ENCODE results near the gene PHKA1.
A peak's percentile ranks its signal among the peaks of the same experiment; 100 is the strongest.
"Not testable (repeated sequence)": the region's sequence is repeated elsewhere in the genome, so short reads cannot be mapped to it uniquely, and the experiment has no call there.

The PHKA1 gene

GRCh38 chrX:72569786-72570185 is 144.3 kb downstream of the PHKA1 start:
- peaks cover 7% of the 10 kb centered on the region for H3K27me3 ChIP-seq (ENCODE audit: control insufficient read depth, insufficient read depth, low read length)
- H3K4me2 ChIP-seq (ENCODE audit: low read length): no peak overlapping the region
- H3K4me1 ChIP-seq (ENCODE audit: control insufficient read depth, insufficient read depth, low read length): peaks cover 17% of the 10 kb centered on the region
- peaks cover 27% of the 10 kb centered on the region for H3K36me3 ChIP-seq (ENCODE audit: insufficient read depth, low read length)
- H3K4me3 ChIP-seq (ENCODE audit: low read length): no peak overlapping the region
- no peak overlapping the region for H3K9ac ChIP-seq (ENCODE audit: low read depth, low read length)
- no peaks in the 10 kb centered on the region for H3K9me3 ChIP-seq (replicated peaks; ENCODE audit: low read length)

- Histone ChIP-seq H3K4me1 (ENCODE audit: control insufficient read depth, insufficient read depth, low read length) (peaks cover 17% of the 10 kb centered on the region), H3K27me3 (ENCODE audit: control insufficient read depth, insufficient read depth, low read length) (peaks cover 7% of the 10 kb centered on the region), H3K4me2 (ENCODE audit: low read length) (peak overlapping the region; percentile 7), H3K9ac (ENCODE audit: low read depth, low read length) (no peak overlapping the region), H3K36me3 (ENCODE audit: insufficient read depth, low read length) (peaks cover 27% of the 10 kb centered on the region), H3K9me3 (replicated peaks; ENCODE audit: low read length) (no peaks in the 10 kb centered on the region), H3K4me3 (ENCODE audit: low read length) (no peak overlapping the region)
Observed at GRCh38 chrX:72568406-72569092, 145.6 kb downstream of the PHKA1 start.

GRCh38 chrX:72566448-72566847 is 147.7 kb downstream of the PHKA1 start:
- no peak overlapping the region for H3K9ac ChIP-seq (ENCODE audit: low read depth, low read length)
- peaks cover 17% of the 10 kb centered on the region for H3K4me1 ChIP-seq (ENCODE audit: control insufficient read depth, insufficient read depth, low read length)
- no peak overlapping the region for H3K4me3 ChIP-seq (ENCODE audit: low read length)
- no peaks in the 10 kb centered on the region for H3K9me3 ChIP-seq (replicated peaks; ENCODE audit: low read length)
- H3K4me2 ChIP-seq (ENCODE audit: low read length): no peak overlapping the region
- H3K27me3 ChIP-seq (ENCODE audit: control insufficient read depth, insufficient read depth, low read length): peaks cover 7% of the 10 kb centered on the region
- peaks cover 27% of the 10 kb centered on the region for H3K36me3 ChIP-seq (ENCODE audit: insufficient read depth, low read length)

- H3K9ac ChIP-seq (ENCODE audit: low read depth, low read length); H3K4me2 ChIP-seq (ENCODE audit: low read length); H3K4me3 ChIP-seq (ENCODE audit: low read length); H3K4me1 ChIP-seq (ENCODE audit: control insufficient read depth, insufficient read depth, low read length); H3K36me3 ChIP-seq (ENCODE audit: insufficient read depth, low read length); H3K27me3 ChIP-seq (ENCODE audit: control insufficient read depth, insufficient read depth, low read length); H3K9me3 ChIP-seq (replicated peaks; ENCODE audit: low read length): not testable (repeated sequence)
Observed at GRCh38 chrX:72559655-72560054, 154.5 kb downstream of the PHKA1 start.

GRCh38 chrX:72554448-72555140 is 159.5 kb downstream of the PHKA1 start:
- Histone ChIP-seq H3K9me3 (replicated peaks; ENCODE audit: low read length) (no peaks in the 10 kb centered on the region), H3K9ac (ENCODE audit: low read depth, low read length) (no peak overlapping the region), H3K4me2 (ENCODE audit: low read length) (no peak overlapping the region), H3K4me1 (ENCODE audit: control insufficient read depth, insufficient read depth, low read length) (no peaks in the 10 kb centered on the region), H3K4me3 (ENCODE audit: low read length) (no peak overlapping the region), H3K27me3 (ENCODE audit: control insufficient read depth, insufficient read depth, low read length) (no peaks in the 10 kb centered on the region), H3K36me3 (ENCODE audit: insufficient read depth, low read length) (no peaks in the 10 kb centered on the region)

- H3K4me1 ChIP-seq (ENCODE audit: control insufficient read depth, insufficient read depth, low read length); H3K4me2 ChIP-seq (ENCODE audit: low read length); H3K36me3 ChIP-seq (ENCODE audit: insufficient read depth, low read length); H3K9me3 ChIP-seq (replicated peaks; ENCODE audit: low read length); H3K27me3 ChIP-seq (ENCODE audit: control insufficient read depth, insufficient read depth, low read length); H3K4me3 ChIP-seq (ENCODE audit: low read length); H3K9ac ChIP-seq (ENCODE audit: low read depth, low read length): not testable (repeated sequence)
Observed at GRCh38 chrX:72552443-72552842, 161.7 kb downstream of the PHKA1 start.

- Histone ChIP-seq H3K9me3 (replicated peaks; ENCODE audit: low read length) (no peaks in the 10 kb centered on the region), H3K9ac (ENCODE audit: low read depth, low read length) (no peak overlapping the region), H3K4me2 (ENCODE audit: low read length) (no peak overlapping the region), H3K4me3 (ENCODE audit: low read length) (no peak overlapping the region), H3K27me3 (ENCODE audit: control insufficient read depth, insufficient read depth, low read length) (peaks cover 20% of the 10 kb centered on the region), H3K4me1 (ENCODE audit: control insufficient read depth, insufficient read depth, low read length) (no peaks in the 10 kb centered on the region), H3K36me3 (ENCODE audit: insufficient read depth, low read length) (no peaks in the 10 kb centered on the region)
Observed at GRCh38 chrX:72545990-72546389, 168.1 kb downstream of the PHKA1 start.

- H3K4me2 ChIP-seq (ENCODE audit: low read length): no peak overlapping the region
- no peak overlapping the region for H3K9ac ChIP-seq (ENCODE audit: low read depth, low read length)
- peaks cover 16% of the 10 kb centered on the region for H3K27me3 ChIP-seq (ENCODE audit: control insufficient read depth, insufficient read depth, low read length)
- H3K4me1 ChIP-seq (ENCODE audit: control insufficient read depth, insufficient read depth, low read length): no peaks in the 10 kb centered on the region
- H3K9me3 ChIP-seq (replicated peaks; ENCODE audit: low read length): no peaks in the 10 kb centered on the region
- H3K4me3 ChIP-seq (ENCODE audit: low read length): no peak overlapping the region
- no peaks in the 10 kb centered on the region for H3K36me3 ChIP-seq (ENCODE audit: insufficient read depth, low read length)
Observed at GRCh38 chrX:72540318-72540717, 173.8 kb downstream of the PHKA1 start.

GRCh38 chrX:72539822-72540221 is 174.3 kb downstream of the PHKA1 start:
- Histone ChIP-seq H3K36me3 (ENCODE audit: insufficient read depth, low read length) (no peaks in the 10 kb centered on the region), H3K4me2 (ENCODE audit: low read length) (no peak overlapping the region), H3K4me1 (ENCODE audit: control insufficient read depth, insufficient read depth, low read length) (no peaks in the 10 kb centered on the region), H3K9ac (ENCODE audit: low read depth, low read length) (no peak overlapping the region), H3K27me3 (ENCODE audit: control insufficient read depth, insufficient read depth, low read length) (peaks cover 16% of the 10 kb centered on the region), H3K9me3 (replicated peaks; ENCODE audit: low read length) (no peaks in the 10 kb centered on the region), H3K4me3 (ENCODE audit: low read length) (no peak overlapping the region)

GRCh38 chrX:72536542-72536941 is 177.6 kb downstream of the PHKA1 start:
- no peaks in the 10 kb centered on the region for H3K36me3 ChIP-seq (ENCODE audit: insufficient read depth, low read length)
- no peaks in the 10 kb centered on the region for H3K4me1 ChIP-seq (ENCODE audit: control insufficient read depth, insufficient read depth, low read length)
- no peak overlapping the region for H3K4me3 ChIP-seq (ENCODE audit: low read length)
- no peaks in the 10 kb centered on the region for H3K27me3 ChIP-seq (ENCODE audit: control insufficient read depth, insufficient read depth, low read length)
- no peak overlapping the region for H3K4me2 ChIP-seq (ENCODE audit: low read length)
- no peaks in the 10 kb centered on the region for H3K9me3 ChIP-seq (replicated peaks; ENCODE audit: low read length)
- no peak overlapping the region for H3K9ac ChIP-seq (ENCODE audit: low read depth, low read length)

- H3K36me3 ChIP-seq (ENCODE audit: insufficient read depth, low read length): no peaks in the 10 kb centered on the region
- H3K9me3 ChIP-seq (replicated peaks; ENCODE audit: low read length): no peaks in the 10 kb centered on the region
- no peaks in the 10 kb centered on the region for H3K4me1 ChIP-seq (ENCODE audit: control insufficient read depth, insufficient read depth, low read length)
- H3K9ac ChIP-seq (ENCODE audit: low read depth, low read length): no peak overlapping the region
- peaks cover 5% of the 10 kb centered on the region for H3K27me3 ChIP-seq (ENCODE audit: control insufficient read depth, insufficient read depth, low read length)
- H3K4me2 ChIP-seq (ENCODE audit: low read length): no peak overlapping the region
- H3K4me3 ChIP-seq (ENCODE audit: low read length): no peak overlapping the region
Observed at GRCh38 chrX:72532366-72532765, 181.7 kb downstream of the PHKA1 start.

Measured in skeletal muscle satellite cell (primary cell).